ENCODE data around the gene WHRN. TPM values are rescaled to one million over a fixed set of nuclear protein-coding genes. Genes with fewer than 3 reads are reported as not detected.

Gene WHRN
- total and polyA plus RNA-seq, 2 experiments from 2014 or later = 8.3 to 8.9 TPM

DNA sequence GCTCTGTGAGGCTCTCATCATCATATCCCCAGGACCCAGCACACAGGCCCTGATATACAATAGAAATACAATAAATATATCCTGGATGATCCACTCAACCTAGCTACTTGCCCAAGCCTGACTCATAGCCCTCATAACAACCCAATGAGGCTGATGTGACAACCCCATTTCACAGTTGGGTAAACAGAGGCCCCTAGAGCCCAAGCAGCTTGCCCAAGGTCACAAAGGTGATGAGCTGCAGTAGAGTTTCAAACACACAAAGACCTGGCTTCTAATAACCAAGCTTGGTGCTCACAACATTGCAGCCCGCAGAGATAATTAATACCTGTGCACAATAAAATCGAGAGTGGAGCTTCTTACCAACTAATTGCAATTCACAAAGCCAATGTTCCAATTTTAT is 114.3 kb downstream of the WHRN start (continued):
- TF ChIP-seq, protein P1, sequence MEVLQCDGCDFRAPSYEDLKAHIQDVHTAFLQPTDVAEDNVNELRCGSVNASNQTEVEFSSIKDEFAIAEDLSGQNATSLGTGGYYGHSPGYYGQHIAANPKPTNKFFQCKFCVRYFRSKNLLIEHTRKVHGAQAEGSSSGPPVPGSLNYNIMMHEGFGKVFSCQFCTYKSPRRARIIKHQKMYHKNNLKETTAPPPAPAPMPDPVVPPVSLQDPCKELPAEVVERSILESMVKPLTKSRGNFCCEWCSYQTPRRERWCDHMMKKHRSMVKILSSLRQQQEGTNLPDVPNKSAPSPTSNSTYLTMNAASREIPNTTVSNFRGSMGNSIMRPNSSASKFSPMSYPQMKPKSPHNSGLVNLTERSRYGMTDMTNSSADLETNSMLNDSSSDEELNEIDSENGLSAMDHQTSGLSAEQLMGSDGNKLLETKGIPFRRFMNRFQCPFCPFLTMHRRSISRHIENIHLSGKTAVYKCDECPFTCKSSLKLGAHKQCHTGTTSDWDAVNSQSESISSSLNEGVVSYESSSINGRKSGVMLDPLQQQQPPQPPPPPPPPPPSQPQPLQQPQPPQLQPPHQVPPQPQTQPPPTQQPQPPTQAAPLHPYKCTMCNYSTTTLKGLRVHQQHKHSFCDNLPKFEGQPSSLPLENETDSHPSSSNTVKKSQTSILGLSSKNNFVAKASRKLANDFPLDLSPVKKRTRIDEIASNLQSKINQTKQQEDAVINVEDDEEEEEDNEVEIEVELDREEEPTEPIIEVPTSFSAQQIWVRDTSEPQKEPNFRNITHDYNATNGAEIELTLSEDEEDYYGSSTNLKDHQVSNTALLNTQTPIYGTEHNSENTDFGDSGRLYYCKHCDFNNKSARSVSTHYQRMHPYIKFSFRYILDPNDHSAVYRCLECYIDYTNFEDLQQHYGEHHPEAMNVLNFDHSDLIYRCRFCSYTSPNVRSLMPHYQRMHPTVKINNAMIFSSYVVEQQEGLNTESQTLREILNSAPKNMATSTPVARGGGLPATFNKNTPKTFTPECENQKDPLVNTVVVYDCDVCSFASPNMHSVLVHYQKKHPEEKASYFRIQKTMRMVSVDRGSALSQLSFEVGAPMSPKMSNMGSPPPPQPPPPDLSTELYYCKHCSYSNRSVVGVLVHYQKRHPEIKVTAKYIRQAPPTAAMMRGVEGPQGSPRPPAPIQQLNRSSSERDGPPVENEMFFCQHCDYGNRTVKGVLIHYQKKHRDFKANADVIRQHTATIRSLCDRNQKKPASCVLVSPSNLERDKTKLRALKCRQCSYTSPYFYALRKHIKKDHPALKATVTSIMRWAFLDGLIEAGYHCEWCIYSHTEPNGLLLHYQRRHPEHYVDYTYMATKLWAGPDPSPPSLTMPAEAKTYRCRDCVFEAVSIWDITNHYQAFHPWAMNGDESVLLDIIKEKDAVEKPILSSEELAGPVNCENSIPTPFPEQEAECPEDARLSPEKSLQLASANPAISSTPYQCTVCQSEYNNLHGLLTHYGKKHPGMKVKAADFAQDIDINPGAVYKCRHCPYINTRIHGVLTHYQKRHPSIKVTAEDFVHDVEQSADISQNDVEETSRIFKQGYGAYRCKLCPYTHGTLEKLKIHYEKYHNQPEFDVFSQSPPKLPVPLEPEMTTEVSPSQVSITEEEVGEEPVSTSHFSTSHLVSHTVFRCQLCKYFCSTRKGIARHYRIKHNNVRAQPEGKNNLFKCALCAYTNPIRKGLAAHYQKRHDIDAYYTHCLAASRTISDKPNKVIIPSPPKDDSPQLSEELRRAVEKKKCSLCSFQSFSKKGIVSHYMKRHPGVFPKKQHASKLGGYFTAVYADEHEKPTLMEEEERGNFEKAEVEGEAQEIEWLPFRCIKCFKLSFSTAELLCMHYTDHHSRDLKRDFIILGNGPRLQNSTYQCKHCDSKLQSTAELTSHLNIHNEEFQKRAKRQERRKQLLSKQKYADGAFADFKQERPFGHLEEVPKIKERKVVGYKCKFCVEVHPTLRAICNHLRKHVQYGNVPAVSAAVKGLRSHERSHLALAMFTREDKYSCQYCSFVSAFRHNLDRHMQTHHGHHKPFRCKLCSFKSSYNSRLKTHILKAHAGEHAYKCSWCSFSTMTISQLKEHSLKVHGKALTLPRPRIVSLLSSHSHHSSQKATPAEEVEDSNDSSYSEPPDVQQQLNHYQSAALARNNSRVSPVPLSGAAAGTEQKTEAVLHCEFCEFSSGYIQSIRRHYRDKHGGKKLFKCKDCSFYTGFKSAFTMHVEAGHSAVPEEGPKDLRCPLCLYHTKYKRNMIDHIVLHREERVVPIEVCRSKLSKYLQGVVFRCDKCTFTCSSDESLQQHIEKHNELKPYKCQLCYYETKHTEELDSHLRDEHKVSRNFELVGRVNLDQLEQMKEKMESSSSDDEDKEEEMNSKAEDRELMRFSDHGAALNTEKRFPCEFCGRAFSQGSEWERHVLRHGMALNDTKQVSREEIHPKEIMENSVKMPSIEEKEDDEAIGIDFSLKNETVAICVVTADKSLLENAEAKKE (CRISPR knock-in tag; IDR thresholded peaks at IDR 0.05) = no peak
- TF ChIP-seq REST (IDR thresholded peaks at IDR 0.05; ENCODE audit: unreplicated experiment) (no peak), POLR2AphosphoS5 (IDR thresholded peaks at IDR 0.05; ENCODE audit: low read depth) (no peak)

- no peaks in the 10 kb centered on the region for H3K36me3 ChIP-seq (ENCODE audit: insufficient read depth)
- peaks cover 33% of the 10 kb centered on the region for H3K4me1 ChIP-seq (ENCODE audit: insufficient read depth)
- H3K9me2 ChIP-seq (ENCODE audit: insufficient read depth) = no peaks in the 10 kb centered on the region
- H2AFZ ChIP-seq = no peak overlapping the region
- H3K36me3 Mint-ChIP-seq (ENCODE audit: low read depth) = peaks cover 13% of the 10 kb centered on the region
- H3K27ac Mint-ChIP-seq = no peak overlapping the region
- H3K4me1 Mint-ChIP-seq = peaks cover 68% of the 10 kb centered on the region
- no peak overlapping the region for H3K4me2 ChIP-seq
- peaks cover 5% of the 10 kb centered on the region; the same call in 1 of the 2 replicates for H4K20me1 ChIP-seq (replicated peaks; ENCODE audit: insufficient read depth)
- DNase-seq (ENCODE audit: low spot score) (no peak), ATAC-seq (no peak)
- H3K27me3 ChIP-seq (ENCODE audit: insufficient read depth) = no peaks in the 10 kb centered on the region
- H3K4me3 Mint-ChIP-seq = no peak overlapping the region
- H3K79me2 ChIP-seq (replicated peaks; ENCODE audit: insufficient read depth) = no peaks in the 10 kb centered on the region
- H3K27me3 Mint-ChIP-seq (ENCODE audit: insufficient read depth, low read depth, poor library complexity) = peaks cover 6% of the 10 kb centered on the region
- no peak overlapping the region for H3K27ac ChIP-seq (ENCODE audit: low read depth)
- no peaks in the 10 kb centered on the region for H3K9me3 Mint-ChIP-seq
- no peak overlapping the region for H3K4me3 ChIP-seq
- peaks cover 4% of the 10 kb centered on the region; the same call in 1 of the 2 replicates for H3F3A ChIP-seq (replicated peaks; ENCODE audit: low read depth)
- TF ChIP-seq STAT1 (IDR thresholded peaks at IDR 0.05; ENCODE audit: unreplicated experiment) (no peak), ZNF331 (CRISPR knock-in tag; IDR thresholded peaks at IDR 0.05; ENCODE audit: low read depth) (no peak)
- TF ChIP-seq, protein P2, sequence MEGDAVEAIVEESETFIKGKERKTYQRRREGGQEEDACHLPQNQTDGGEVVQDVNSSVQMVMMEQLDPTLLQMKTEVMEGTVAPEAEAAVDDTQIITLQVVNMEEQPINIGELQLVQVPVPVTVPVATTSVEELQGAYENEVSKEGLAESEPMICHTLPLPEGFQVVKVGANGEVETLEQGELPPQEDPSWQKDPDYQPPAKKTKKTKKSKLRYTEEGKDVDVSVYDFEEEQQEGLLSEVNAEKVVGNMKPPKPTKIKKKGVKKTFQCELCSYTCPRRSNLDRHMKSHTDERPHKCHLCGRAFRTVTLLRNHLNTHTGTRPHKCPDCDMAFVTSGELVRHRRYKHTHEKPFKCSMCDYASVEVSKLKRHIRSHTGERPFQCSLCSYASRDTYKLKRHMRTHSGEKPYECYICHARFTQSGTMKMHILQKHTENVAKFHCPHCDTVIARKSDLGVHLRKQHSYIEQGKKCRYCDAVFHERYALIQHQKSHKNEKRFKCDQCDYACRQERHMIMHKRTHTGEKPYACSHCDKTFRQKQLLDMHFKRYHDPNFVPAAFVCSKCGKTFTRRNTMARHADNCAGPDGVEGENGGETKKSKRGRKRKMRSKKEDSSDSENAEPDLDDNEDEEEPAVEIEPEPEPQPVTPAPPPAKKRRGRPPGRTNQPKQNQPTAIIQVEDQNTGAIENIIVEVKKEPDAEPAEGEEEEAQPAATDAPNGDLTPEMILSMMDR (conservative IDR thresholded peaks at IDR 0.05; ENCODE audit: low read depth in 2 of 2) = peak in 1 of 2 experiments; percentile 53; a peak in 2 of 4 replicates
These were observed 115.5 kb downstream of the WHRN start for GRCh38 chr9:114389612-114390368.

Measured in GM23338 (cell line).